ENCODE data around the gene EEF1AKMT3.
"Not testable (repeated sequence)": the region's sequence is repeated elsewhere in the genome, so short reads cannot be mapped to it uniquely, and the experiment has no call there.

EEF1AKMT3 gene

GRCh38 chr12:57815177-57816000, 43.0 kb downstream of the EEF1AKMT3 start:
- no peak for DNase-seq (ENCODE audit: low read depth in 1 of 2, low spot score in 1 of 2)

DNA sequence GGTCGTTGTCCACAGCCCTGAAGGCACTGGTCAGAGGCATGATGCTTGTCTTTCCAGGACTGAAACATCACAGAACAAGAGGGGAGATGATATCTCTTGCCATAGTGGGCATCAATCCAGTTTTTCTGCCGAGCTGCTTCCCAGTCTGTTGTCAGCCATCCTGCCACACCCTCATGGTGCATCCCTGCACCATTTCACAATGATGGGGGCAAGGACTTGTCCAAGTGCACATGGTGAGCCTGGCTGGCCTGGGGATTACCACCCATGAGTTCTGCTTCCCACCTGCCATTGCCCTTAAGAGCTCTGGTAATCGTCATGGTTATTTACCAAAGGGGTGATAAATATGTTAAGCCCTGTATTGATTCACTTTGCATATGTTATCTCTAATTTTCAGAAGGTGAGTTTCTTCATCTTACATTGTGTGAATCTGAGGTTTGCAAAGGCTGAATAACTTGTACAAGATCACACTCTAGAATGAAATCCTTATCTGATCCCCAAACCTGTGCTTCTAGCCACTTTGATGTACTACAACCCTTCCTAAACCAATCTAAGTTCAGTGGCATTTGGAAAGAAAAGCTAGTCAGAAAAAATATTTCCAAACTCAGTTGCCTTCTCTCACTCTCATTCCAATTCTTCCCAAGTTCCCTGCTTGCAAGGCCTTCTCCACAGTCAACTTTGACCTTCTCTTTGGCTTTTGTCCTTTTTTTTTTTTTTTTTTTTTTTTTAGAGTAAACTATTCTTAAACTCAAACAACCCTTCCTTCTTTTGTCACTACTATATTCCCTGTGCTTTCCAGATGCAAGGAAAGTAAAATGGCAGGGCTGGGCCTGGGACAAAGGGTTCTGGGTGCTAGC, 43.8 kb downstream of the EEF1AKMT3 start:
- no peak for DNase-seq (ENCODE audit: low read depth in 1 of 2, low spot score in 1 of 2)

- no peak for DNase-seq (ENCODE audit: low read depth in 1 of 2, low spot score in 1 of 2)
Measured at GRCh38 chr12:57816855-57817151, 44.4 kb downstream of the EEF1AKMT3 start.

- no peak for DNase-seq (ENCODE audit: low read depth in 1 of 2, low spot score in 1 of 2)
Measured at GRCh38 chr12:57817261-57817989, 45.0 kb downstream of the EEF1AKMT3 start.

DNA sequence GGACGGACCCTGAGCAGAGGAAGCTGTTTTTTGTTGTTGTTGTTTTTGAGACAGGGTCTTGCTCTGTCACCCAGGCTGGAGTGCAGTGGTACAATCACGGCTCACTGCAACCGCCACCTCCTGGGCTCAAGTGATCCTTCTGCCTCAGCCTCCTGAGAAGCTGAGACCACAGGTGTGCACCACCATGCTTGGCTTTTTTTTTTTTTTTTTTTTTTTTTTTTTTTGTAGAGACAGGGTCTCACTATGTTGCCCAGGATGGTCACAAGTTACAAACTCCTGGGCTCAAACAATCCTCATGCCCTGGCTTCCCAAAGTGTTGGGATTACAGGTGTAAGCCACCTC, 45.5 kb downstream of the EEF1AKMT3 start:
- not testable (repeated sequence) for DNase-seq (ENCODE audit: low read depth in 1 of 2, low spot score in 1 of 2)

- DNase-seq (ENCODE audit: low read depth in 1 of 2, low spot score in 1 of 2), result not testable (repeated sequence)
Measured at GRCh38 chr12:57820119-57820518, 47.7 kb downstream of the EEF1AKMT3 start.

DNA sequence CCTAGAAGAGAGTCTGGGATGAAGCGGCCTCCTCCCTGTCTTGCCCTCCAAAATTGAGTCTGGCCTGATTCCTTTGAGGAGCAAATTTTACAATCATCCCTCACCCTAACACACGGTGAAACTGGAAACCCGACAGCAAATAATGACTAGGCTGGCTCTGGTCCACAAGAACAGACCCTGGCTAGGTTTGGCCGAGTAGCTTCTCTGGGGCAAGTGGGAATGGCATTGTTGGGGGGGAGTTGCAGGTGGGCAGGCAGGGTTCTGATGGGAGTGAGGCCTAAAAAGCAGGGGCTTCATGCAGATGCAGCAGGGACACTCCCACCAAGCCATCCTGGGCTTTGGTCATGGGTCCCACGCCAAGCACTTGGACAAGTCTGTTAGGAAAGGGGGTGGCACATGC, 48.6 kb downstream of the EEF1AKMT3 start:
- not testable (repeated sequence) for DNase-seq (ENCODE audit: low read depth in 1 of 2, low spot score in 1 of 2)

GRCh38 chr12:57821474-57822214, 49.2 kb downstream of the EEF1AKMT3 start:
- DNase-seq (ENCODE audit: low read depth in 1 of 2, low spot score in 1 of 2), result no peak

DNA sequence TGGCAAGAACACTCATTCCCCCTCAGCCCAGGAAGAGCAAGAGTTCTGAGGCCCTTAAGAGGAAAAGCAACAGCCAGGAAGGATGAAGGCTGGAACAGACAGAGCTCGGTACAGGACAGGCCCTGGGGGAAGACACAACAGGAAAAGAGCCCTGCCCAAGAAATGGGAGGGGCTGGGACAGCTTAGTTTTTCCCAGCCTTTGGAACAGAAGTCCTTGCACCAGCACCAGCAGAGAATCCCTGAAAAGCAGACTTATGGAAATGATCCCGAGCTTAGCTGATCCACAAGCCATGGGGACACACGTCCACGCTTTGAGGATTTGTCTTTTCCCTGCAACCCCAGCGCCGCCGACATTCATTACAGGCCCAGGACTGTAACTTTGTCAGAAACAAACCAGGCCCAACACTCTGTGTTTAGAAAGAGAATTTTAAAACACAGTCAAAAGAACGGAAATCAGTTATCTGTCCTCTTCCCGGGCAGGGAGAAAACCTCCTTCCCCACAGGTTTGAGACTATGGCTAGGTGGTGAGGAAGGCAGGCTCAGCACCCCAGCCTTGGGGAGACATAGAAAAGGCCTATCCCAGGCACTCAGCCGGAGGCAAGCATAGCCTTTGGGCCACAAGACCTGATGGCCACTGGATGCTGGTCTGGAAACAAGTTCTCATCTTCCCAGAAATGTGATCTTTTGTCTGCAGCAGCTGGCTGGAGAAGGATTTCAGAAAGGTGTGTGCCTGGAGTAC, 50.1 kb downstream of the EEF1AKMT3 start:
- no peak for DNase-seq (ENCODE audit: low read depth in 1 of 2, low spot score in 1 of 2)

DNA sequence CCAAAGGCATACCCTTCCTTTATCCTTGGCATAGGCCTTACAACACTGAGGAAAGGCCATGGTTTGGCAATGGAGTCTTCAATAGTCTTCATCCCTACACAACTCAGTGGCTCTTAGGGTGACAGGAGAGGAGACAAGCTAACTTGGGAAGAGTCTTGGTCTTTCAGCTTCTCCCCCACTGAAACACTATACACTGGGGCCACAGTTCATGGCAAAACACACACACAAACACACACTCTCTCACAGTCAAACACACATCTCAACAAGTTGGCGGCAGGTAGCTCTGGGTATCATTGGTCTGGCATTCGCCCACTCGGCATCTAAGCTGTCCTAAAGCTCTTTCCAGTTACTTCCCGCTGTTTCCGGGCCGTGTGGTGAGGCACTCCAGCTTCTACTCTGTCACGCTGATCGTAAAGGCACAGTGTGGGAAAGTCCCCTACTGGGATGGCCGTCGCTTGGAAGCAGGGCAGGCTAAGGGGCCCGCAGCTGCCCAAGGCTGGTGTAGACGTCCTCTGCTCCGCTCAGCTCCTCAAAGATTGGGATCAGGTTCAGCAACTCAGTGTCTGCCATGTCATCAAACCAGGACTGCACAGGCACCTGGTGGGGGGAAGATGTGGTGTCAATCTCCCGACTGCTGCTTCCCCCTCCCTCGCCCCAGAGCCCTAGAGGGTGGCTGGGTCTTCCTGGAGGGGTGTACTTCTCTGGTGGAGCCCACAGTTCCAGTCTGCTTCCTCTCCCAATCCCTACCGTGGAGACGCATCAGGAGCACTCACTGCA, 50.9 kb downstream of the EEF1AKMT3 start:
- no peak for DNase-seq (ENCODE audit: low read depth in 1 of 2, low spot score in 1 of 2)

DNA sequence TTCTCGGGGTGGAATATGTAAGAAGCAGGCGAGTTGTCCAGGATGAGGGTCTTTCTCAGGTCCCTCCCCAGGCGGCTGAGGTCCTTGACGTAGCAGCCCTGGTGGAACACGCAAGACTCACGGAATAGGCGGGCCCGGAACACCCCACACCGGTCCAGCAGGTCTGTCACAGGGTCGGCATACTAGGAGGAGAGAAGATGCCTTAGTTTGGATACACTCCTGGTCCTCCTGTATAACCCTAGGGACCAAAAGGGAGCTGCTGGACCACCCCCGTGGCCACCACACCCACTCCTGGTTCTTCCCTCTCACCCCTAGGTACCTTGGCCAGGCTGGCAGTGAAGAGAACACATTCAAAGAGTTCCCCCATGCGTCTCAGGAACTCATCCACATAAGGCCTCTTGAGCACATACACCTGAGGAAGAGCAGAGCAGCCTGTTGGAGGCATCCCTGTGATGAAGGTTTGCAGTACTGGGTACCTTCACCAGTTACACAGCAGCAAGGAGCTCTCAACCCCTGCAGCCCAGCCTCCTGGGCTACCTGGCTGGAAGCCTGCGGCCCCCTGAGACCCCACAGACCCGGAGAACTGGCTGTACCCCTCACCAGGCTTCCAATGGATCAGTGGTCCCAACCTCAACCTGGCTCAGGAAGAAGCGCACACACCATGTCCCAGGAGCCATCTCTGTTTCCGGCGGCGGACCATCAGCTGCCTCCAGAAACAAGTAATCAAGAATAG, 51.7 kb downstream of the EEF1AKMT3 start:
- DNase-seq (ENCODE audit: low read depth in 1 of 2, low spot score in 1 of 2), result no peak

GRCh38 chr12:57825451-57825850, 53.0 kb downstream of the EEF1AKMT3 start:
- DNase-seq (ENCODE audit: low read depth in 1 of 2, low spot score in 1 of 2), result no peak

GRCh38 chr12:57826400-57826799, 54.0 kb downstream of the EEF1AKMT3 start:
- no peak for DNase-seq (ENCODE audit: low read depth in 1 of 2, low spot score in 1 of 2)

- no peak for DNase-seq (ENCODE audit: low read depth in 1 of 2, low spot score in 1 of 2)
Measured at GRCh38 chr12:57826966-57827365, 54.6 kb downstream of the EEF1AKMT3 start.

GRCh38 chr12:57829025-57829777, 56.8 kb downstream of the EEF1AKMT3 start:
- DNase-seq (ENCODE audit: low read depth in 1 of 2, low spot score in 1 of 2), result no peak

GRCh38 chr12:57830393-57830792, 58.0 kb downstream of the EEF1AKMT3 start:
- no peak for DNase-seq (ENCODE audit: low read depth in 1 of 2, low spot score in 1 of 2)

Measured in activated T-helper 1 cell treated with anti-CD3 and anti-CD28 coated beads, Interleukin-2, amount 50 U/mL, for 16 hours (primary cell).